Activated CD8-positive, alpha-beta T cell treated with anti-CD3 and anti-CD28 coated beads for 36 hours (primary cell): Measurements from ENCODE around the gene SHTN1. TPM values are rescaled to one million over a fixed set of nuclear protein-coding genes. Genes with fewer than 3 reads are reported as not detected.

Experiments
- ATAC-seq: fragments of 200-7000 bp; cut with Tn5 transposase; one replicate; pipeline ENCODE4 v1.10.0; 2021; ENCODE audit warnings: mild to moderate bottlenecking, moderate library complexity
- CTCF ChIA-PET: fragments of 350-600 bp; sonication (Branson Sonifier 250); formaldehyde crosslinking; loops from one replicate; lab custom pipeline; 2021; ENCODE audit warnings: antibody characterized with exemption; lab: Charles Lee
- POLR2A ChIA-PET: fragments of 350-600 bp; sonication (Branson Sonifier 250); formaldehyde crosslinking; loops from one replicate; lab custom pipeline; 2021; ENCODE audit warnings: antibody characterized with exemption; lab: Charles Lee
- DNase-seq: peaks from one replicate; pipeline ENCODE4 v3.0.0-alpha.2; 2020
- H3K27ac Mint-ChIP-seq: one replicate; pipeline ENCODE4 v1.8.0; 2021; ENCODE audit warnings: mild to moderate bottlenecking, mixed read lengths
- H3K27me3 Mint-ChIP-seq: one replicate; pipeline ENCODE4 v1.8.0; 2021; ENCODE audit warnings: mixed read lengths
- H3K36me3 Mint-ChIP-seq: one replicate; pipeline ENCODE4 v1.8.0; 2021; ENCODE audit warnings: low read depth, mixed read lengths
- H3K4me1 Mint-ChIP-seq: one replicate; pipeline ENCODE4 v1.8.0; 2021; ENCODE audit warnings: low read depth, mixed read lengths
- H3K4me3 Mint-ChIP-seq: one replicate; pipeline ENCODE4 v1.8.0; 2021; ENCODE audit warnings: mild to moderate bottlenecking, moderate library complexity, mixed read lengths
- H3K9me3 Mint-ChIP-seq: one replicate; pipeline ENCODE4 v1.8.0; 2021; ENCODE audit warnings: mixed read lengths
- CTCF ChIP-seq: fragments of 200-600 bp; IDR thresholded peaks from one replicate; pipeline ENCODE4 v1.8.0; 2022; ENCODE audit warnings: antibody characterized with exemption, mild to moderate bottlenecking
- intact Hi-C: fragments of 100-400 bp; cut with micrococcal nuclease; formaldehyde crosslinking; loops from one replicate; pipeline ENCODE4 v1.10.0; 2022
- total RNA-seq, 2 experiments: library from RNA; stranded (reverse); gene quantifications; one replicate each; pipeline ENCODE4 v1.2.3, GENCODE V29; 2021

The SHTN1 gene
- total RNA-seq, 2 experiments from 2014 or later = not detected

- ChIA-PET POLR2A (interaction anchor here (0.6 kb wide), 1 partner anchor 186 kb away, joined by 3 read pairs; no protein-coding TSS in a partner anchor), CTCF (interaction anchor here (1.4 to 2.2 kb wide), 3 partner anchors 40 to 338 kb away, joined by 4 to 5 read pairs (median 5); no protein-coding TSS in a partner anchor)
- ATAC-seq (no peak), DNase-seq (no peak)
- Mint-ChIP-seq H3K27ac (no peak overlapping the region), H3K4me1 (no peaks in the 10 kb centered on the region), H3K4me3 (no peak overlapping the region), H3K9me3 (no peaks in the 10 kb centered on the region), H3K27me3 (peaks cover 6% of the 10 kb centered on the region), H3K36me3 (no peaks in the 10 kb centered on the region)
- TF ChIP-seq CTCF = no peak
- intact Hi-C loops = no loop called here
These were observed 168.0 kb downstream of the SHTN1 start for GRCh38 chr10:116836902-116837523.

- Mint-ChIP-seq H3K36me3 (no peaks in the 10 kb centered on the region), H3K9me3 (no peaks in the 10 kb centered on the region), H3K27ac (no peak overlapping the region), H3K27me3 (peaks cover 9% of the 10 kb centered on the region), H3K4me1 (no peaks in the 10 kb centered on the region), H3K4me3 (no peak overlapping the region)
- CTCF ChIA-PET = interaction anchor here (0.8 to 2.2 kb wide), 3 partner anchors 15 to 48 kb away, joined by 3 to 5 read pairs (median 4); no protein-coding TSS in a partner anchor
- intact Hi-C loops = no loop called here
- TF ChIP-seq CTCF = no peak
- DNase-seq (no peak), ATAC-seq (no peak)
- POLR2A ChIA-PET = no interaction called here
These were observed 168.9 kb downstream of the SHTN1 start for GRCh38 chr10:116836083-116836482.

- no peaks in the 10 kb centered on the region for H3K4me1 Mint-ChIP-seq
- H3K36me3 Mint-ChIP-seq = no peaks in the 10 kb centered on the region
- CTCF ChIA-PET = interaction anchor here (0.8 to 2.2 kb wide), 2 partner anchors 14 to 48 kb away, joined by 3 to 5 read pairs; no protein-coding TSS in a partner anchor
- ATAC-seq = no peak
- H3K27ac Mint-ChIP-seq = no peak overlapping the region
- H3K4me3 Mint-ChIP-seq = no peak overlapping the region
- POLR2A ChIA-PET = no interaction called here
- H3K27me3 Mint-ChIP-seq = peaks cover 7% of the 10 kb centered on the region
- H3K9me3 Mint-ChIP-seq = no peaks in the 10 kb centered on the region
- no peak for TF ChIP-seq CTCF
- intact Hi-C loops = no loop called here
- no peak for DNase-seq
These were observed 169.3 kb downstream of the SHTN1 start for GRCh38 chr10:116835658-116836057.

GRCh38 chr10:116833986-116834985, 170.7 kb downstream of the SHTN1 start:
- Mint-ChIP-seq H3K4me1 (no peaks in the 10 kb centered on the region), H3K36me3 (no peaks in the 10 kb centered on the region), H3K27me3 (peaks cover 7% of the 10 kb centered on the region), H3K27ac (no peak overlapping the region), H3K9me3 (no peaks in the 10 kb centered on the region), H3K4me3 (no peak overlapping the region)
- ChIA-PET CTCF (no interaction called here), POLR2A (no interaction called here)
- no peak for TF ChIP-seq CTCF
- ATAC-seq (no peak), DNase-seq (no peak)
- intact Hi-C loops = no loop called here
